NCI-H146 (cell line): ENCODE data around the gene FZR1.
A peak's percentile ranks its signal among the peaks of the same experiment; 100 is the strongest.

ENCODE experiments used
- DNase-seq: peaks from one replicate; lab custom pipeline; 2025; lab: John Stamatoyannopoulos, UW

The FZR1 gene

GRCh38 chr19:3474010-3474409, 32.1 kb upstream of the FZR1 start:
- no peak for DNase-seq

- no peak for DNase-seq
These were observed 31.5 kb upstream of the FZR1 start for GRCh38 chr19:3474614-3475013.

- DNase-seq = no peak
These were observed 30.7 kb upstream of the FZR1 start for GRCh38 chr19:3475449-3475848.

- DNase-seq = no peak
These were observed 29.3 kb upstream of the FZR1 start for GRCh38 chr19:3476830-3477229.

GRCh38 chr19:3477506-3477905, 28.6 kb upstream of the FZR1 start:
- DNase-seq = no peak

GRCh38 chr19:3477951-3478350, 28.2 kb upstream of the FZR1 start:
- no peak for DNase-seq

GRCh38 chr19:3478409-3479176, 27.5 kb upstream of the FZR1 start:
- no peak for DNase-seq

- peak; percentile 55 for DNase-seq
These were observed 26.8 kb upstream of the FZR1 start for GRCh38 chr19:3479177-3479833.

- peak; percentile 48 for DNase-seq
These were observed 26.3 kb upstream of the FZR1 start for GRCh38 chr19:3479834-3480215.

- DNase-seq = peak; percentile 54
These were observed 25.6 kb upstream of the FZR1 start, which contains the start of gene SMIM24 for GRCh38 chr19:3480383-3481091. TSS of gene SMIM24 (minus strand) at chr19:3480525. CDS start at chr19:3480463, 62 bp downstream.

- no peak for DNase-seq
These were observed 24.6 kb upstream of the FZR1 start for GRCh38 chr19:3481241-3482090.

GRCh38 chr19:3482507-3483225, 23.4 kb upstream of the FZR1 start:
- peak; percentile 22 for DNase-seq

- peak; percentile 67 for DNase-seq
These were observed 22.9 kb upstream of the FZR1 start, which contains the start of gene SMIM44 for GRCh38 chr19:3483226-3483628. TSS of gene SMIM44 (minus strand) at chr19:3483441. CDS start at chr19:3483403, 38 bp downstream.

- no peak for DNase-seq
These were observed 14.6 kb upstream of the FZR1 start for GRCh38 chr19:3491396-3492119.

GRCh38 chr19:3492131-3492839, 13.8 kb upstream of the FZR1 start:
- DNase-seq = no peak

- DNase-seq = no peak
These were observed 13.2 kb upstream of the FZR1 start for GRCh38 chr19:3492919-3493318.

GRCh38 chr19:3493651-3494050, 12.5 kb upstream of the FZR1 start:
- no peak for DNase-seq

- no peak for DNase-seq
These were observed 12.1 kb upstream of the FZR1 start for GRCh38 chr19:3494051-3494450.

GRCh38 chr19:3494559-3494958, 11.6 kb upstream of the FZR1 start:
- no peak for DNase-seq
